Skeletal muscle cell (primary cell): Measurements from ENCODE around the gene NBPF10.
"Not testable (repeated sequence)": the region's sequence is repeated elsewhere in the genome, so short reads cannot be mapped to it uniquely, and the experiment has no call there.

Experiments used
- DNase-seq: peaks from one replicate; pipeline ENCODE4 v3.0.0-alpha.2; 2010; ENCODE audit warnings: low read depth
- H3K4me3 ChIP-seq: 2 replicates; pipeline ENCODE4 v1.5.1; 2011; ENCODE audit warnings: low read depth, mild to moderate bottlenecking, control low read depth, low read length, moderate library complexity

NBPF10 gene

GRCh38 chr1:146144465-146144864, at the start of gene NBPF10:
Gene NBPF10, minus strand, starts transcription at chr1:146144804. Its CDS starts 35 bp downstream, at chr1:146144769.
- not testable (repeated sequence) for DNase-seq, H3K4me3 ChIP-seq

- not testable (repeated sequence) for H3K4me3 ChIP-seq, DNase-seq
Measured at GRCh38 chr1:146174531-146174930, 29.9 kb upstream of the NBPF10 start.

- not testable (repeated sequence) for H3K4me3 ChIP-seq, DNase-seq
Measured at GRCh38 chr1:146167740-146168139, 23.1 kb upstream of the NBPF10 start.

- not testable (repeated sequence) for DNase-seq, H3K4me3 ChIP-seq
Measured at GRCh38 chr1:146167273-146167672, 22.7 kb upstream of the NBPF10 start.
